Measurements from ENCODE around the gene GFRA4.

GFRA4 gene

DNA sequence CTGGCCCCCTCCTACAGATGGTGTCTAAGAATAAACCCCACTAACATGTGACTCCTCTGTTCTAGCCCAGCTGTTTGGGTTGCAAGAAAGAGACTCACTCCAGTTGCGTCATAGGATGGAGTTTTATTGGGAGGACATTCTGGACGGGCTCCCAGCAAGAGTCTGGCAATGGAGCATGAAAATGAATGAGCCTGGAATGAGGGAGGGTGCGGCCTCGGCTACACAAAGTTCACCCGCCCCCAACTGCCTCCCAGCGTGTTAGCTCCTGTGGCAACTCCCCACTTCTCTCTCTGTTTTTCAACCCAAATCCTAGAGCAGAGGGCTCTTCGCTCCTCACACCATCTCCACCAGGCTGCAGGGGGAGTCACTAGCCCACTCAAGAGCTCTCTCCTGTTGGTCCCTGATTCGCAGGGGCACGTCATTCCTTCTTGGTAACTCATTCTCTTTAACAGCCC is 23.7 kb upstream of the GFRA4 start:
- no peaks in the 10 kb centered on the region for H3K4me1 Mint-ChIP-seq
- no peak for ATAC-seq (replicated peaks)
- no peak for DNase-seq

DNA sequence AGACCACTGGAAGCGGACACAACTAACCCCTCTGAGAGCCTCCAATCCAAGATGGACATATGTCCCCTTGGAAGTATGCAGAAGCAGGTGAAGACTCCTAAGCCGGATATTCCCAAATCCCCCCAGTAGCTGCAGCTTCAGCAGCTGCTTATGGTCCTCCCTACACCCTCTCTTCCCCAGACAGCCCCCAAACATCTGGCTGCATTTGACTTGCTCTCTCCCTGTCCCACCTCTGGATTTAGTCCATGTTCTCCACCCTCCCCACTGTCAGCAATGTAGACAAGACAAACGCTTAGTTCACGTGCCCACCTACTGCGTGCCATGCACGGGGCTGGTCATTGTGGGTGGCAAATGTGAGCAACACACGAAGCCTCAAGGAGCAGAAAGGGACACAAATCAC is 23.2 kb upstream of the GFRA4 start:
- DNase-seq = no peak
- H3K4me1 Mint-ChIP-seq = peaks cover 0 to 3% of the 10 kb centered on the region in 2 donors
- no peak overlapping the region for H3K4me3 Mint-ChIP-seq
- peaks cover 32 to 45% of the 10 kb centered on the region in 2 donors for H3K27me3 Mint-ChIP-seq
- H3K9me3 Mint-ChIP-seq = peaks cover 0 to 1% of the 10 kb centered on the region in 2 donors
- ATAC-seq (replicated peaks) = no peak
- H3K27ac Mint-ChIP-seq = no peak overlapping the region
- no peaks in the 10 kb centered on the region for H3K36me3 Mint-ChIP-seq

More for the DNA sequence above, 23.7 kb upstream of the GFRA4 start:
- Mint-ChIP-seq H3K36me3 (no peaks in the 10 kb centered on the region), H3K4me3 (no peak overlapping the region), H3K9me3 (peaks cover 0 to 1% of the 10 kb centered on the region in 2 donors), H3K27me3 (peaks cover 29 to 43% of the 10 kb centered on the region in 2 donors), H3K27ac (no peak overlapping the region)

DNA sequence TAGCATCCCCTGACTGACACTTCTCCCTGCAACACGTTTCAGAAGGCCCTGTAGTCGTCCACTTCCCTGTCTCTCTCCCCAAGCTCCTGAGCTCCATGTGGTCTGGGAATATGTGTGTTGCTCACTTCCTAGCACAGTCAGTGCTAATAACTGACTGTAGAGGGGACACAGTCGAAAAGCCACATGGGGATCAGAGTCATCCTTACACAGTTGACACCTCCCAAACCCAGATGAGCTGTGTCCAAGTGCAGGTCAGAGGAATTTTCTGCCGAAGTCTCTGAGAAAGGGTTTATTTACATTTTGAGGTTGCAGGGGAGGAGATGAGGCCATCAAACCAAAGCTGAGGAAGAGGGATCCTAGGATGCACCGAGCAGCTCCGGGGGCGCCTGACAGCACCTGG is 22.1 kb upstream of the GFRA4 start:
- H3K4me1 Mint-ChIP-seq = peaks cover 4 to 8% of the 10 kb centered on the region in 2 donors

DNA sequence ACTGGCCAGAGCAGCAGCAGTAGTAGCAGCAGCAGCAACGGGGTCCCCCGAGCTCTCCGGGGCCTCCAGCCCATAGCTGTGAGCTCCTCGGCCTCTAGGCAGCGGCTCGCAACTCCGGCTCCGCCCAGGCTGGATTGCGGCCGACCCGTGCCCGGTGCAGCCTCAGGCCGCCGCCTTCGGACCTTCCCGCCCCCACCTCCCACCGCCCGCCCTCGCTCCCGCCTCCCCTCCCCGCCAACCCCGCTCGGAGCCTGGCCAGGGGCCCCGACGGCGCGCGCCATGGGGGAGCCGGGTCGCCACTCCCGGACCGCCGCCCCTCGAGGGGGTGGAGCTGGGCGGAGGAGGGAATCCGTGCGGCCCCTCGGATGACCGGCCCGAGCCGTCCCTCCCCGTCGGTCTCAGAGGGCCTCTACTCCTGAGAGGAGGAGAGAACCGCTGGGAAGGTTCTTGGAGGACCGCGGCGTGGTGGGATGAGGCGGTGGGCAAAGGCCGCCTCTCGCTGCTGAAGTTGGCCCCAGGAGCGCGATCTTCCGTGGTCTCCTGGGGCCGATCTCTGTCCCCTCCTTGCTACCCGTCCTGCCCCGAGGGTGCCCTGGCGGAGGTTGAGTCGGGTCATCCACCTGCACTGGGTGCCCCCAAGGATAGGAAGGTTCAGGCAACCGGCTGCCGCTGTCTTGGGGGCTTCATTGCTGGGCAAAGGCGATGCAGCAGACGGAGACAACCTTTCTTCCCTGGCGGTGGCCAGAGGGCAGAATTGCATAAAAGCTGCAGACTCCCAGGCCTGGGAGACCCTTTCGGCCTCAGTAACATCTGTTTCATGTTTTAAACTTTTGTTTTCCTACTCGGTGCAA is 19.0 kb upstream of the GFRA4 start, which contains the start of gene ADAM33:
Gene ADAM33 (minus strand): TSS at position 80 of the 851 bp plus-strand sequence. CDS start 6 bp downstream, at position 74.
- Mint-ChIP-seq H3K4me1 (peaks cover 4 to 8% of the 10 kb centered on the region in 2 donors), H3K9me3 (no peaks in the 10 kb centered on the region), H3K27me3 (peaks cover 64 to 85% of the 10 kb centered on the region in 2 donors), H3K4me3 (peak within 1 kb of the TSS; percentile 4 to 11), H3K36me3 (no peaks in the 10 kb centered on the region), H3K27ac (peak within 1 kb of the TSS; percentile 49)
- no peak for DNase-seq
- no peak for ATAC-seq (replicated peaks)

More for the DNA sequence above, 22.1 kb upstream of the GFRA4 start:
- peaks cover 42 to 56% of the 10 kb centered on the region in 2 donors for H3K27me3 Mint-ChIP-seq
- DNase-seq (no peak), ATAC-seq (replicated peaks) (no peak)
- H3K4me3 Mint-ChIP-seq = no peak overlapping the region
- H3K27ac Mint-ChIP-seq = no peak overlapping the region
- H3K36me3 Mint-ChIP-seq = no peaks in the 10 kb centered on the region
- H3K9me3 Mint-ChIP-seq = peaks cover 0 to 1% of the 10 kb centered on the region in 2 donors

GRCh38 chr20:3681352-3681930 is 18.2 kb upstream of the GFRA4 start:
- DNase-seq (no peak), ATAC-seq (replicated peaks) (no peak)
- peaks cover 8 to 15% of the 10 kb centered on the region in 2 donors for H3K4me1 Mint-ChIP-seq
- peak overlapping the region; percentile 49 for H3K27ac Mint-ChIP-seq
- H3K27me3 Mint-ChIP-seq = peaks cover 67 to 84% of the 10 kb centered on the region in 2 donors
- no peaks in the 10 kb centered on the region for H3K36me3 Mint-ChIP-seq
- H3K4me3 Mint-ChIP-seq = peak overlapping the region; percentile 4 to 11
- H3K9me3 Mint-ChIP-seq = no peaks in the 10 kb centered on the region

DNA sequence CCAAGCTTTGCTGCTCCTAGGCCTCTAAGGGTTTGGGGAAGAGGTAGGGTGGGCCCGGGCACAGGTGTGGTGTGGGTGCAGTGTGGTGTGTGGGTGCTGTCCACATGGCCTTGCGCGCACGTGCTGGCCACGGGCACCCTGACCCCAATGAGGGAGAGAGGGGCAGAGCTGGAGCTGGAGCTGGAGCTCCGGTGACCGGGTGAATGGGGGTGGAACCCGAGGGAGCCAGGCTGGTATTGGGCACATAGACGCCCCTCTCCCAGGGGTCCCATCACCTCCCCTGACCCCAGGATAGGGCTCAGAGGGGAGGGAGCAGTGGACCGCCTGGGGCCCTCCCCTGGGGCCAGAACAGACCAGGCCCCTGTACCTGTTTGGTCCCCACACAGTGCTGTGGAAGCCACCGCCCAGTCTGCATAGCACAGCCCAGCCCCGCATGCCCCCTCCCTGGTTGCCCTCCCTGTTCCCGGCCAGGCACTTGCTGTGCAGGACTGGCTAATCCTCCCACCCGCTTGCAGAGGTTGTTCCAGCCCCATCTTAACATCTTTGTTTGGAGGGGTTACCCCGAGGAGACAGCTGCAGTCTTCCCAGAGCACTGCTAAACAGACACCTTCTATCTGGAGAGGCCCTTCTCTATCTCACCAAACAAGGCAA is 17.6 kb upstream of the GFRA4 start:
- Mint-ChIP-seq H3K4me3 (peak overlapping the region in 1 of 2 donors; percentile 11), H3K4me1 (peaks cover 8 to 15% of the 10 kb centered on the region in 2 donors), H3K9me3 (no peaks in the 10 kb centered on the region), H3K36me3 (no peaks in the 10 kb centered on the region), H3K27me3 (peaks cover 65 to 87% of the 10 kb centered on the region in 2 donors), H3K27ac (no peak overlapping the region)
- no peak for ATAC-seq (replicated peaks)
- DNase-seq = no peak

- DNase-seq (no peak), ATAC-seq (replicated peaks) (no peak)
- no peaks in the 10 kb centered on the region for H3K9me3 Mint-ChIP-seq
- H3K27ac Mint-ChIP-seq = no peak overlapping the region
- no peaks in the 10 kb centered on the region for H3K36me3 Mint-ChIP-seq
- H3K4me3 Mint-ChIP-seq = no peak overlapping the region
- H3K27me3 Mint-ChIP-seq = peaks cover 68 to 87% of the 10 kb centered on the region in 2 donors
- H3K4me1 Mint-ChIP-seq = peaks cover 8 to 15% of the 10 kb centered on the region in 2 donors
These were observed 16.8 kb upstream of the GFRA4 start for GRCh38 chr20:3679749-3680700.

DNA sequence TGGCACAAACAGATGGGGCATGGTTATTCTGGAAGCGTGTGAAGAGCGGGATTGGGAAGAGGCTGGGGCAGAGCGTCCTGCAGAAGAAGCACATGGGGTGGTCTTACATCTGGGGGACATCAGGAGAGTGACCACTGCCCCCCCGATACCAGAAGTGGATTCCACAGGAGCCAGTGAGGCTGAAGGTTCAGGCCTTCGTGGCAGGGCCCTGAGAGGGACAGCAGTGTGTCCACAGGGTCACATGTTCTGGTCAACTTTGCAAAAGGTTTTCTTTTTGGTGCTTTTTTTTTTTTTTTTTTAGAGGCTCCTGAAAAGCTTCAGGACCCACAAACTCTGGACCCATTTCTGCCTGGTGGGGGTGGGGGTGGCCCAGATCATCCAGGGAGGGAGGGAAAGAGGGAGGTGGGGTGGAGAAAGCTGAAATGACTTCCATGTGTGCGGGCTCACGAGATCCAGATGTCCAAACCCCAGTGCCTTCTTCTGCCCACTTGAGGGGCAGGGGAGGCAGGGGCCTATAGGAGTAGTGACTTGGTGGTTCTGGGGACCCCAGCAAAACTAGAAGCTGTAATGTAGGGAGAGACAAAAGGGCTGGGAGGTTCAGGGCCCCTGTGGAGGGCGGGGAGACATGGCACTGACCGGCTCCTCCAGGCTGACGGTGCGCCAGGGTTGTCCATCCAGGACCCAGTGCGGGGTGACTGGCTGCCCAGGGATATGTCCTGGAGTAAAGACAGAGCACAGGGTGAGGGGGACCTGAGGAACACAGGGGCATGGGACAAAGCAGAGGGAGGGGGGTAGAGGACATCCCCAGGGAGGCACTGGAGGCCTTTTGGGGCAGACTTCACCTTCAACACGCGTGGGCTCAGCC is 15.9 kb upstream of the GFRA4 start:
- Mint-ChIP-seq H3K4me1 (peaks cover 8 to 15% of the 10 kb centered on the region in 2 donors), H3K27ac (no peak overlapping the region), H3K9me3 (no peaks in the 10 kb centered on the region), H3K4me3 (no peak overlapping the region), H3K27me3 (peaks cover 73 to 89% of the 10 kb centered on the region in 2 donors), H3K36me3 (no peaks in the 10 kb centered on the region)
- no peak for DNase-seq
- no peak for ATAC-seq (replicated peaks)

GRCh38 chr20:3678198-3678597 is 15.0 kb upstream of the GFRA4 start:
- H3K27me3 Mint-ChIP-seq = peaks cover 69 to 88% of the 10 kb centered on the region in 2 donors
- H3K36me3 Mint-ChIP-seq = no peaks in the 10 kb centered on the region
- no peak for DNase-seq
- no peak for ATAC-seq (replicated peaks)
- no peak overlapping the region for H3K27ac Mint-ChIP-seq
- no peak overlapping the region for H3K4me3 Mint-ChIP-seq
- no peaks in the 10 kb centered on the region for H3K9me3 Mint-ChIP-seq
- peaks cover 8 to 15% of the 10 kb centered on the region in 2 donors for H3K4me1 Mint-ChIP-seq

- Mint-ChIP-seq H3K27me3 (peaks cover 71 to 88% of the 10 kb centered on the region in 2 donors), H3K4me3 (no peak overlapping the region), H3K36me3 (no peaks in the 10 kb centered on the region), H3K4me1 (peaks cover 8 to 19% of the 10 kb centered on the region in 2 donors), H3K27ac (no peak overlapping the region), H3K9me3 (no peaks in the 10 kb centered on the region)
- ATAC-seq (replicated peaks) = no peak
- DNase-seq = no peak
These were observed 14.5 kb upstream of the GFRA4 start for GRCh38 chr20:3677733-3678132.

DNA sequence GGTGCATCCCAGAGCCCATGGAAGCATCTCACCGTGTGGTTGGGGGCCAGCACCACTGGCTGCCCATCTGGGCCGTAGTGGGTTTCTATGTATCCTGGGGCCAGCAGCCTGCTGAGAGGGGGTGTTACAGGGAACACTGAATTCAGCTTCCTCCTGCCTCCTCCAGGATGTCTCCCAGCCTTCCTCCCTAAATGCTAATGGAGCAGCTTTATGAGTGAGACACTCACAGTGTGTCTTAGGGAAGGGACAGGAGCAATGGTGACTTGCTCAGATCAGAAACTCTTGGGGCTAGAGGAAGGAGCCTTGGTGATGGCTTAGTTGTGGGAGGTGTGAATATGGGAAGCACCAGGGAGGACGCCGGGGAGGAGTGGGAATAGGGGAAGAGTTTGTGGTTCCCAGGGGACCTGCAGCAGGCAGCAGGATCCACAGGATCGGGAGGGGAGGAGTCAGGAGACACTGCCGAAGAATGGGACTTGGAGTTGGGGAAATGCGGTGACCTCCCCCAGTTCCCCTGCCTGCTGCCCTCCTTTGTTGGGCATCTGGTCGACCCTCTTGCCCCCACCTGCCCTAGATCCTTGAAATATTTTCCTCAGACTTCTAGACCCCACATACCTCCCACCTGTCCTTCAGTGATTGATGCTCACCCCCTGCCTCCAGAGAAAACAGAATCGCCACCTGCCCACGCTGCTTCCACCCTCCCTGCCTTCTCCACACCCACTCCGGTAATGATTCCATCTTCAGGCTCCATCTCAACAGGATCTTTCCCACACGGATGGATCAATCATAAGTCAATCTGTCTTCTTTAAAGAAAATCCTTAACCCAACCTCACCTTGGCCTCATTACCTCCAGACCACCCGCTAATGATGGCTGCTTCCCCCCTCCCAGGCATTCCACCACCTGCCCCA is 12.0 kb upstream of the GFRA4 start:
- Mint-ChIP-seq H3K27ac (no peak overlapping the region), H3K4me3 (no peak overlapping the region), H3K27me3 (peaks cover 78 to 93% of the 10 kb centered on the region in 2 donors), H3K9me3 (no peaks in the 10 kb centered on the region), H3K4me1 (peaks cover 8 to 20% of the 10 kb centered on the region in 2 donors), H3K36me3 (no peaks in the 10 kb centered on the region)
- DNase-seq (no peak), ATAC-seq (replicated peaks) (no peak)

GRCh38 chr20:3674447-3674846 is 11.2 kb upstream of the GFRA4 start:
- Mint-ChIP-seq H3K4me1 (peaks cover 8 to 20% of the 10 kb centered on the region in 2 donors), H3K9me3 (no peaks in the 10 kb centered on the region), H3K36me3 (no peaks in the 10 kb centered on the region), H3K27me3 (peaks cover 80 to 93% of the 10 kb centered on the region in 2 donors), H3K4me3 (no peak overlapping the region), H3K27ac (no peak overlapping the region)
- ATAC-seq (replicated peaks) = no peak
- DNase-seq = no peak
